Measurements from ENCODE around the gene PIGU. TPM values are rescaled to one million over a fixed set of nuclear protein-coding genes. Genes with fewer than 3 reads are reported as not detected.

PIGU gene
- total RNA-seq, 1 experiment from 2014 or later = 32.8 TPM

- no peak overlapping the region for H2BK20ac ChIP-seq (ENCODE audit: low read depth, low read length, poor library complexity, severe bottlenecking)
- no peak overlapping the region for H2AK5ac ChIP-seq (ENCODE audit: insufficient read length, low read length)
- Mint-ChIP-seq H3K4me1 (no peaks in the 10 kb centered on the region), H3K27me3 (ENCODE audit: low read depth) (no peaks in the 10 kb centered on the region), H3K27ac (no peak overlapping the region), H3K9me3 (no peaks in the 10 kb centered on the region), H3K36me3 (ENCODE audit: insufficient read depth in 1 of 3, low read depth in 3 of 3) (peaks cover 3 to 58% (median 40%) of the 10 kb centered on the region in 3 experiments; a peak in 6 of 7 replicates), H3K4me3 (no peak overlapping the region)
- H4K91ac ChIP-seq (ENCODE audit: insufficient read length, low read depth, low read length) = no peak overlapping the region
- no peaks in the 10 kb centered on the region for H3K27me3 ChIP-seq (ENCODE audit: insufficient read depth, low read length)
- no peak overlapping the region for H3K56ac ChIP-seq (ENCODE audit: insufficient read length, low read depth, low read length)
- no peak overlapping the region for H3K23ac ChIP-seq (ENCODE audit: insufficient read length, low read depth, low read length)
- no peak overlapping the region for H4K8ac ChIP-seq (replicated peaks; ENCODE audit: insufficient read length, low read depth, low read length)
- H2BK5ac ChIP-seq (ENCODE audit: insufficient read length, low read length) = no peak overlapping the region
- H3K23me2 ChIP-seq (ENCODE audit: insufficient read length, low read depth, low read length, poor library complexity, severe bottlenecking) = no peaks in the 10 kb centered on the region
- H3K4ac ChIP-seq (ENCODE audit: low read depth, low read length) = no peak overlapping the region
- no peak overlapping the region for H3K9ac ChIP-seq (ENCODE audit: extremely low read depth, insufficient read length, low read length)
- no peak overlapping the region for H3K18ac ChIP-seq (ENCODE audit: insufficient read length, low read depth, low read length)
- no peak overlapping the region for H4K5ac ChIP-seq (ENCODE audit: insufficient read length, low read depth, low read length)
- H2BK12ac ChIP-seq (ENCODE audit: insufficient read length, low read depth, low read length) = no peak overlapping the region
- H3K4me2 ChIP-seq (ENCODE audit: insufficient read depth, insufficient read length, low read length) = no peak overlapping the region
- no peak overlapping the region for H2BK15ac ChIP-seq (ENCODE audit: low read depth, low read length)
- no peak for DNase-seq
- no peaks in the 10 kb centered on the region for H3K4me1 ChIP-seq (ENCODE audit: insufficient read depth, low read length)
- no peaks in the 10 kb centered on the region for H3K9me3 ChIP-seq (ENCODE audit: control insufficient read depth, low read depth, low read length)
- TF ChIP-seq, protein P1, sequence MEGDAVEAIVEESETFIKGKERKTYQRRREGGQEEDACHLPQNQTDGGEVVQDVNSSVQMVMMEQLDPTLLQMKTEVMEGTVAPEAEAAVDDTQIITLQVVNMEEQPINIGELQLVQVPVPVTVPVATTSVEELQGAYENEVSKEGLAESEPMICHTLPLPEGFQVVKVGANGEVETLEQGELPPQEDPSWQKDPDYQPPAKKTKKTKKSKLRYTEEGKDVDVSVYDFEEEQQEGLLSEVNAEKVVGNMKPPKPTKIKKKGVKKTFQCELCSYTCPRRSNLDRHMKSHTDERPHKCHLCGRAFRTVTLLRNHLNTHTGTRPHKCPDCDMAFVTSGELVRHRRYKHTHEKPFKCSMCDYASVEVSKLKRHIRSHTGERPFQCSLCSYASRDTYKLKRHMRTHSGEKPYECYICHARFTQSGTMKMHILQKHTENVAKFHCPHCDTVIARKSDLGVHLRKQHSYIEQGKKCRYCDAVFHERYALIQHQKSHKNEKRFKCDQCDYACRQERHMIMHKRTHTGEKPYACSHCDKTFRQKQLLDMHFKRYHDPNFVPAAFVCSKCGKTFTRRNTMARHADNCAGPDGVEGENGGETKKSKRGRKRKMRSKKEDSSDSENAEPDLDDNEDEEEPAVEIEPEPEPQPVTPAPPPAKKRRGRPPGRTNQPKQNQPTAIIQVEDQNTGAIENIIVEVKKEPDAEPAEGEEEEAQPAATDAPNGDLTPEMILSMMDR (conservative IDR thresholded peaks at IDR 0.05) = no peak
- H3T11ph ChIP-seq (ENCODE audit: low read length) = no peak overlapping the region
- H4K20me1 ChIP-seq (ENCODE audit: control insufficient read depth, insufficient read depth, insufficient read length) = no peaks in the 10 kb centered on the region
- no peak overlapping the region for H2AFZ ChIP-seq (ENCODE audit: low read length)
- H3K79me2 ChIP-seq (ENCODE audit: insufficient read depth, low read length) = no peaks in the 10 kb centered on the region
- H2BK120ac ChIP-seq (ENCODE audit: low read depth, low read length, poor library complexity, severe bottlenecking) = no peak overlapping the region
- no peak overlapping the region for H3K27ac ChIP-seq (ENCODE audit: insufficient read length, low read depth, low read length)
- no CpG with 5 or more reads among the region's 3 CpGs for WGBS (ENCODE audit: extremely low coverage, insufficient read length, low lambda C conversion rate)
- H3K14ac ChIP-seq (ENCODE audit: insufficient read depth, low read length) = no peak overlapping the region
- no peaks in the 10 kb centered on the region for H3K79me1 ChIP-seq (ENCODE audit: insufficient read depth, low read depth, low read length, poor library complexity, severe bottlenecking)
Observed at GRCh38 chr20:34634392-34634791, 42.5 kb downstream of the PIGU start.
